Right lobe of liver (tissue), 4 donors: ENCODE results near the gene CELF2.

Source experiments
- CTCF ChIP-seq, 4 donors: fragments of 200-600 bp in 3 of 4; fragments of 450-650 bp in 1 of 4; IDR thresholded peaks; one replicate each; pipeline versions ENCODE4 v1.5.1 to v1.8.0; 2016 to 2022; ENCODE audit warnings: antibody characterized with exemption in 4 of 4, mild to moderate bottlenecking in 2 of 4
- POLR2A ChIP-seq: fragments of 450-650 bp; IDR thresholded peaks from one replicate; pipeline ENCODE4 v1.6.1; 2017; ENCODE audit warnings: antibody characterized with exemption, mild to moderate bottlenecking
- donor health status: DM: no; HTN: no; CAD: no.
- donor health status: DM: no; HTN: no; CAD: no.
- donor health status: DM: no; HTN: yes; CAD: no.

DNA sequence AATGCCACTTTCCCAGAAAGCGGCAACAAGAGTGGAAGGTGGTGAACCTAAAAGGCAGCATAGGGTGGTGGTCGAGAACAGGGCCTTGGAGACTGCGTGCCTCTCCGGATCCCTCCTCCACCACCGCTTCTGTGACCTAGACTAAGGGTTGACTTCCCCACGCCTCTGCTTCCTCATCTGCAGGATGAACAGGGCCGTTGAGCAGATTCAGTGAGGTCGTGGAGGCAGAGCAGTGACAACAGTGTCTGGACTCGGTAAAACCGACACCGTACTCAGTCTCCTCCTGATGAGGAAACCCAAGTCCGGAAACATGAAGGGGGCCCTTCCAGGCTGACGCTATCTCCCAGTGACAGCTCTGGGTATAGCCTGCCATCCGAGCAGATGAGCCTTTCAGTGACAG lies 162.6 kb downstream of the CELF2 start:
- TF ChIP-seq CTCF (IDR thresholded peaks at IDR 0.05) = no peak
- no peak for TF ChIP-seq POLR2A
